Right renal cortex interstitium (tissue), 3 donors: Measurements from ENCODE around the gene SETD1A. TPM values are rescaled to one million over a fixed set of nuclear protein-coding genes. Genes with fewer than 3 reads are reported as not detected.

Experiments
- DNase-seq, 3 donors: peaks; one replicate each; pipeline ENCODE4 v3.0.0-alpha.2; 2013; ENCODE audit warnings: low read depth in 3 of 3, low spot score in 2 of 3
- polyA plus RNA-seq, 3 donors: library from polyadenylated mRNA; unstranded; fragments of 120-200 nt; gene quantifications; one replicate each; pipeline ENCODE4 v1.2.1, GENCODE V29; 2013; ENCODE audit not compliant: insufficient read length in 3 of 3

Gene SETD1A
- polyA plus RNA-seq, 3 donors: 13.0 to 14.4 (median 13.2) TPM

DNA sequence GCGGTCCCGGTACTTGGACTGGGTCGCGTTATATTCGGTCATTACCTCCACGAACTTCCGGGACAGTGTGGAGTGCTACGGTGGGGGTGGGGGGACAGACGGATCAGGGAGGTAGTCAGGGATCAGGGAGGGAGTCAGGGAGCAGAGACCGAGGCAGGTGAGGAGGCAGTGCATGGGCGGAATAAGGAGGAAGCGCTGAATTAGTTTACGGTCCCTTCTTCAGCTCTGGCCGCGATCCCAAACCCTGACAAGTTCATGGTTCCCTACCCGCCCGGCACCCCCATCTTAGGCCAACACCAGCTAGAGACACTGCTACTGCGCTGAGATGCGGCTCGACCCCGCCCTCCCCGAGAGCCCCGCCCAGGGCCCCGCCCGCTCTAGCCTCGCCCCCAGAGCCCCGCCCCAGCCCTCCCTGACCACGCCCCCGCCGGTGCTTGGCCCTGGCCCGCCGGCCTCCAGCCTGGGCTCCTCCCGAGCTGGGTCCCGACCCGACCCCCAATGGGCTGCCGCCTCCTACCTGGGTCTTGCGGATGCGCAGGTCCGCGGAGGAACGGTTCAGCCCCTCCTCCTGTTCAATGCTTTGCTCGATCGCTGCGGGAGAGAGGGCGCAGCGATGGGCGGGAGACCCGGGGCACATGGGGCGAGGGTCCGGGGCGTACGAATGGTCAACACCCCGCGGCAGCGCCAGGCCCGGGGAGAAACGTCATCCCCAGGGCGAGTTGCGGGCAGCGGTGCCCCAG lies 39.6 kb downstream of the SETD1A start:
- no peak for DNase-seq

DNA sequence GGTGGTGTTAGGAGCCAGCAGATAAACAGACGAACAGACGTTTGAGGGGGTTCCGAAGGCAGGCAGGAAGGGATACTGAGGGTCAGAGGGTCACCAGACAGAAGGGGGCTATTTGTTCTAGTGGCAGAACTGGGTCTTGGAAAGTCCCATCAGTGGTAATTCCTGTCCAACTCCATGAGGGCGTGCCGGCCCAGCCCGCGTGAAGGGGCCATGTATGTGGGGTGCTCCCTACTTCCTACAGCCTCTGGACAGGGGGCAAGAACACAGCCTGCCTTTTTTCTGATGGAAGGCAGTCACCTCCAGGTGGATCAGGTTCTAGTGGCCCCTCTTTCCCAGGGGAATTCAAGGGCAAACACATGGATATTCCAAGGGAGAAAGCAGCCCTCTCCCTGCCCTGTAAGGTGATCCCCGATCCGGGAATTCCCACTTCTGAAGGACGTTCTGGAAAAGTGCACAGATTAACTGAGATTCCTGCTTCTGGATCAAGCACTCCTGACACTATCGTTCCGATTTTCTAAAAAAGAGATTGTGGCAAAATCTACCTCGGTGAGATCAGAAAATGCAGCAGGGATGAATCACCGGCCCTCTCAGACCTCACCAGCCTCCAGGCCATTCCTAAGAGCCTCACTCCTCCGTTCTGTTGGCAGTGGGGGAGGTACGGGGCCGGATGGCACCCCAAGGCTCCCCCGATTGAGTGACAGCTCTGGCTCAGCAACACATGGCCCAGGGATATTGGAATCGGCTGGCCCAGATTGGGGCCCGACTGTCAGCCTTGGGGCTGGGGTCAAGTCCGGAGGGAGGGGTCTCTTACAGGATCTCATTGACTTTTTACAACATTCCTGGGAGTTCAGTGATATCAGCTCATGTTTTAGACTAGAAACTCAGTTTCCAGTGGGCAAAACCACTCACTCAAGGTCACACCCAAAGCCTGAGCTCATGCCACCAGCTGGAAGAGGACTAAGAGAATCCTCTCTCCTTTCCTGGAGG lies 40.5 kb downstream of the SETD1A start:
- no peak for DNase-seq

DNA sequence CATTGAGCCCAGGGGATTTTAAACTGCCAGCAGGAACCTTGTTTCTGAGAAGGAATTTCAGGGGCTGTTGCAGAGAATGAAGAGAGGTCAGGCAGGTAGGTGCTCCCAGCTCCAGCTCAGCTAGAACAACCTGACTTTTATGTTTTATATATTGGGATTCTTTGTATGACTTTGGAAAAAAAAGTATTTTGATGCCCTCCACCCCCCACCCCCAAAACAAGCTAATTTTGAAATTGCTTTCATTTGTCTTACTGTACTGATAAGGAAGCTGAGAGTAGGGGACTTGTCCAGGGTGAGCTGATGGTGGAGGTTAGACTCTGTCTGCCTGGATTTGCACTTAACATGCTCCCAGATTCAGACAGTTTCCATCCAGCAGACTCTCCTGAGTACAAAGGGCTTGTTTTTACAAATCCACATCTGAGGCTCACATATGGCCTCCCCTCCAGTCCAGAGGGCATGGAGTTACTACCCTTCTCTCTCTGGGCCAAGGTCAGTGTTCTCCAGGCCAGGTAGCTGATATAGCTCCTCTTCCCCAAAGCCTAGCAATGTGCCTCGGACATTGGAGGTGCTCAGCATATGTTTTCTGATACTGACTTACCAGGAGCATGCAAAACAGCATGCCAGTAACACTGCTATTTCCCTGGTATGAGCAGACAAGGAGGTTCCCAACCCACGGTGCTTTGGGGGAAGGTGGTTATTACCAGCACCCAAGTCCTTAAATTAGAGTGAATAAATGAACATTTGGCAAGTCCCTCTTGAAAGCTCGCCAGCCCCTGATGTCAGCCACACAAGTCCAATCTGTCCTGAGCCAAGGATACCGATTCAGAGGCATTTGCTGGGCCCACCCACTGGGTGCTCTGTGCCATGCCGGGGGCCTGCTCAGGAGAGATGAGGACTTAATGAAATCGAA lies 41.6 kb downstream of the SETD1A start:
- DNase-seq: no peak

DNA sequence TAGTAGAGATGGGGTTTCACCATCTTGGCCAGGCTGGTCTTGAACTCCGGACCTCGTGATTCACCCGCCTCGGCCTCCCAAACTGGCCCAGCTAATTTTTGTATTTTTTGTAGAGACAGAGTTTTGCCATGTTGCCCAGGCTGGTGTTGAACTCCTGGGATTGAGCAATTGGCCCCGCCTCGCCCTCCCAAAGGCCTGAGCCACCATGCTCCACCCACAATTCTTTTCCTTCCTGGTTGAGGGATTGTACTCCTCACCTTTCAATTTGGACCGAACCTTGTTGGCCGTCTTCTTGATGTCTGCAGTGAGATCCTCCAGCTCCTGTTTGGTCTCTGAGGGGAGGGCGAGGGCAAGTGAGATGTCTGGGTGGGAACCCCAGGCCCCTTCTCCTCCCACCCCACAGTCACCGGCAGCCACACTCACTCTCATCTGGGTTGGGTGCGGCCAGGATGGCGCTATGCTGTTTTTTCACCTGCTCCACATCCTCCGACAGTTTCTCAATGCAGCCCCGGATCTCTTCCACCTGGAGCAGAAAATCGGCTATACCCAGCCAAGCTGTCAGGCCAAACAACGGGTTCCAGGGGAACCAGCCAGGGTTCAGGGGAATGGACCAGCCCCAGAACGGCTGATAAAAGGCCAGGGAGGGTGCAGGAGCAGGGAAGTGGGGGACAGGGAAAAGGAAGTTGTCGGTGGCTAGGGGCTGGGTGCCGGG lies 43.3 kb downstream of the SETD1A start:
- no peak for DNase-seq

DNA sequence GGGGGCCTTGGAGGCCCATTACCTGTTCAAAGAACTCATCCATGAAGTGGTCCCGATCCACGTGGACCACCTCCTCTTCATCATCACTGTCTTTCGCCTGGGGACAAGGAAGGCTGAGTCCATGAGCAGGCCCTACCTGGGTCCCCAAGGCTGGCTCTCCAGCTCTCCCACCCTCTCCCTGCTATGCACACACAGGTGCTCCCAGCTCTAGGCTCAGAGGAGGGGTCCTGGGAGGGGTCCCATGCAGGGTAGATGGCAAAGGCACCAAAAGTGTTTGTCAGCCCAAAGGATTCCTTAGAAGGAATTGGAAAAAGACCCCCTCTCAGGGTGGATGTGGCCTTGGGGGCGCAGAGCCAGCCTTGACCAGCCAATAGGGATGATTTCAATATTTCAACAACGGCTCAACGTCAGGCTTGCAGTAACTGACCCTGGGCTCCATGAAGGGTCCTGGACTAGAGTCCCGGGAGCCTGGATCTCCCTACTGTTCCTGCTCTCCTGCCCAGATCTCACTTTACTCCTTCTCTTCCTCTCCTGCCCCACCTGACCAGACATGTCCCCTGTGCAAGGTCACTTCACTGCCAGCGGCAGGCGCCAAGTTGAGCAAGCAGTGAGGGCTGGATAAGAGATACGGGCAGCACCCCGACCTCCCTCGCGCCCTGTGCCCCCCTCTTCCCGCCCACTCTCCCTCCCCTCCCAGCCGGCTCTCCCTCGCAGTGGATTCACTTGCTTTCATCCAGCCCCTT lies 44.1 kb downstream of the SETD1A start:
- no peak for DNase-seq

DNA sequence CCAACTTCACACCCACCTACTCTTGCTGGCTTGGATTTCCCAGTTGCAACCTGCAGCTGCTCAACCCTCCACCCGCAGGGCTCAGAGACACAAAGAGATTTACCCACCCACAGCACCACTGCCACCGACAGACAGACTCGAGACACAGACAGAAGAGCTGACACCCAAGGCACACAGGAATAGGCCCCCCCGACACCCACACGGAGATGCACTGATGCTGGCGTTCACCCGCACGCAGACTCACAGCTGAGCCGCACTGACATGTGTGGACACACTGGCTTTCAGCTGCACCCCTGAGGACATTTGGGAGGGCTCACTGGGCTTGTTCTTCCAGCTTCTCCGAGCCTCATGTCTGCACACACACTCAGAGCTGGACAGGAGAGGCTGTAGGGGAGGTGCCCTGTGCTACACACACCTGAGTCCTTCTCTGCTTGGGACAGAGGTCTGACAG lies 44.7 kb downstream of the SETD1A start:
- no peak for DNase-seq

DNA sequence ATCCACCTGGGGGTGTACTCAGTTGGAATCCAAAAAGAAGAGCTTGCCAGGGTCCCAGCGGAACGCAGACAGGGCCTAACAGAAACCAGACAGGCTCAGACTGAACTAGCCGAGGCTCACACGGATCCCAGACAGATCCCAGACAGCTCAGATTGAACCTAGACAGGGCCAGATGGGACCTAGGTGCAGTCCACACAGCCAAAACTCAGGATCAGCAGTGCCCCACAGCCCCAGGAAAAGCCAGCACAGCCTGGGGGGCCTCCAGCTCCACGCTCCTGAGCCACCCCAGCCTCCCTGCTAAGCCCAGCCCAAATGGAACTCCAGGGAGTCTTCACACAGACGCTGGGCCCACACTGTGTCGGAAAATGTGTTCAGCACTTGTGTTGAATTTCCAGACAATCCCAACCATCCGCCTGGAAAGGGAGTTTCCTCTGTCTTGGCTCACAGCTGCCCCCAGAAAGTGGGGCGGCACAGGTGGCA lies 45.3 kb downstream of the SETD1A start:
- no peak for DNase-seq

DNA sequence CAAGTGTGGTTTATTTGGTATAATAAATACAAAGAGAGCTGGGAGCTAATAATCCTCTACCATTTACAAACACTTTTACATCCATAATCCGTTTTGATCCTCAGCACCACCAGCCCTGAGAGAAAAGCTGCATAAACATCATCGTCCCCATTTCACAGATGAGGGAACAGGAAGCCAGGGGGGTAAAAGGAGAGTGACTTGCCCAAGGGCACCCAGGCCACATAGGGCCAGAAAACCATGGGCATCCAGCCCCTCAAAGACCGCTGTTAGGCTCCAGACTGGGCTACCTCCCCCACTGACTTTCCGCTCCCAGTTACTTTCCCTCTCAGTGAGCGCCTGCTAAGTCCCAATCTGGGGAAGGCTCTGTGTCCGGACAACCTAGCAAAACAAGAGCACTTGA lies 46.2 kb downstream of the SETD1A start:
- no peak for DNase-seq

DNA sequence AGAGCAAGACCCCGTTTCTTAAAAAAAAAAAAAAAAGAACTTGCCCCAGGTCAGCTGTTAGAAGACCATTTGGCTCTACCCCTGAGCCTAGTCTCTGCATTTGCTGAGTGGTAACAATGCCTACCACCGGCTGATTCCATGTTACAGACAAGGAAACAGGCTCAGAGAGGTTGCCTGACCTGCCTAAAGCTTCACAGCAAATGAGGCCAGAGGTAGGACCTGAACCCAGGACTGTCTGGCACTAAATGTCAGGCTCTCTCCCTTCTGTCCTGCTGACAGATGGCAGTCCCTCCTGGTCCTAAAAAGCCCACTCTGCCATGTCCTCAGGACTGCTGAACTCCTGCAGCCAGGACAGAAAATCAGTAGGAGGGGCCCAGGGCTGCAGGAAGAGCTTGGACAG lies 47.1 kb downstream of the SETD1A start:
- no peak for DNase-seq

DNA sequence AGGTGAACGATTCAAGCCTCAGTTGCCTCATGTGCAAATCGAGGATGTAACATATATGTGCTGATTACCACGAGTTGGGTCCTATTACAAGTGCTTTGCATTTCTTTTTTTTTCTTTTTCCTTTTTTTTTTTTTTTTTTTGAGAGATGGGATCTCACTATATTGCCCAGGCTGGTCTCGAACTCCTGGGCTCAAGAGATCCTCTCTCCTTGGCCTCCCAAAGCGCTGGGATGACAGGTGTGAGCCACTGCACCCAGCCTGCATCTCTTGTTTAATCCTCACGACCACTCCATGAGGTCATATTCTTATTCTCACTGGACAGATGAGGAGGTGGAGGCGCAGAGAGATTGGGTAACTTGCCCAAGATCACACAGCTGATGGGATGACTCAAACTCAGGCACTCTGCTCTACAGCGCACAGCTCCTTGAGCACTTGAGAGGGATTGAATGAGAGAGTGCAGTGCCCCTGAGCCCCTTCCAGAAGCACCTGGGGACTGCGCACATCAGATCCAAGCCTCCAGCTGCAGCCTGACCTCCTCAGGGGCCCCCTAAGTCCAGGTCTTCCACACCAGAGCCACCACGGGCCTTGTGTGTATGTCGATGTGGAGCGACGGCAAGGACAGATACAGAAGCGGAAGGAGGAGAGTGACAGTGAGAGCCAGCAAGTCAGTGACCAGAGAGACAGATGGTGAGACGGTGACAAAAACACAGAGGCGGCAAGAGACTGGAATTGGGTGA lies 48.0 kb downstream of the SETD1A start:
- no peak for DNase-seq

DNA sequence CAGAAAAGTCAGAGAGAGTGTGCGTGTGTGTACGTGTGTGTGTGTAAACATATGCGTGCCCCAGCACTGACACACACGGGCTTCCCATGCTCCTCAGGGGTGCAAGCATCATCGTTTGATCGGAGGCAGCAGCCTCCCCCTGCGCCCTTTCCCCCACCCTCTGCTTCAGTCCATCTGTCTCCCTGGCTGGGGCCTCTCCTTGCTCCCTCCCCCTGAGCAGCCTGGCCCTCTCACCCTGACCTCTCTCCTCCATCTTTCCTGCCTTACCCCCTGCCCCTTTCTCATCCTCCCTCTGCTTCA lies 48.5 kb downstream of the SETD1A start:
- DNase-seq: no peak

DNA sequence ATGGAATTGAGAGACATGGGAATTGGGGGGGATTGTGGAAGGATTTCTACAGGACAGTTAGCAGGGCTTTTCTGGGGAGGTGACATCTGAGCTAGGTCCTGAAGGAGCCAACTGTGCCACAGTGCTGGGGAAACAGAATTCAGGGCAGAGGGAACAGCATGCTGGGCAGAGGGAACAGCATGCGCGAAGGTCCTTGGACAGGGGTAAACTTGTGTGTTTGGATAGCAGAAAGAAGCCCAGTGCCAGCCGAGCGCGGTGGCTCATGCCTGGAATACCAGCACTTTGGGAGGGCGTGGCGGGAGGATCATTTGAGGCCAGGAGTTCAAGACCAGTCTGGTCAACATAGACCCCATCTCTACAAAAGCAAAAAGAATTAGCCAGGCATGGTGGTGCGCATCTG lies 49.0 kb downstream of the SETD1A start:
- DNase-seq: no peak

DNA sequence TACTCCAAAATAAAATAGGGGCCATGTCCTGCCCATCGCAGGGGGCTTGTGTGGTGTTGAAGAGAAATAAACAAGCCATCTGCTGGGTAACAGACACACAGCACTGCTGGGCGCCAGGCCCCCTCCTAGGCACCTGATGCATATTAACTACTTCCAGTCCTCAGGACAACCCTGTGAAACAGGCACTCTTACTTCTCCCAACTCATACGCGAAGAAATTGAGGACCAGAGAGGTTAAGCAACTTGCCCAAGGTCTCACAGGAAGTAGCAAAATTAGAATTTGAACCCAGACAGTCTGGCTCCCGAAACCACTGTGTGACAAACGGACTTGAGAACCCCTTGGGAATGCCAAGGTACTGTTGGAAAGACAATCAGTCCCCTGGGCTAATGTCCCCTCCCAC lies 50.1 kb downstream of the SETD1A start:
- DNase-seq: no peak

DNA sequence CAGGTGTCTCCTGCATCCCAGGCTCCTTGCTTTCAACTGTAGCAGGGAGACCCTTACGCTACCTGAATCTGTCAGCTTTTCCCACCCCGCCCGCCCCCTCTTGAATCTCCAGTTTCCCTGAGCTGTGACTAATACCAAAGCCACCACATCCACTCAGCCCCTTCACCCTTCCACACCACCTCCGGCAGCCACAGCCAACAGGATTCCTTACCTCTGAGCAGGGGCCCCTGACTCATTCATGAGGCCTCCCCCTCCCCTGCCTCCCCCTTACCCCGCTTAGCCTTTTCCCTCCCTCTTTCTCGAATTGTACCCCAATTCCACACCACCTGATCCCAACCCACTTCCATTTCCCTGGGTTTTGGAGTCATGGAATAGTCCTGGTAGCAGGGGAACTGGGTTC lies 50.6 kb downstream of the SETD1A start:
- no peak for DNase-seq

DNA sequence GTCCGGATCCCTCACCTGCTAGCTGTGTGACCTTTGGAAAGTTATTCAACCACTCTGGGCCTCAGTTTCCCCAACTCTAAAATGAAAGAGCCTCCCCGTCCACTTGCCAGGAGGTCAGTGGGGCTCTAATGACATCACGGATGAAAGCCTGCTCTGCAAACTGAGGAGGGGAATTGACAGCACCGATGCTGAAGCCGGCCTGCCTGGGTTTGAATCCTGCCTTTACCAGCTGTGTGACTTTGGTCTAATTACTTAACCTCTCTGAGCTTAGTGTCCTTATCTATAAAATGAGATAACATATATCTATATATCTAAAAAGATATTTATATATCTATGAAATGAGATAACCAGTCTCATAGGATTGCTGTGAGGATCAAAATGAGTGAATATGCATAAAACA lies 51.0 kb downstream of the SETD1A start:
- DNase-seq: no peak

DNA sequence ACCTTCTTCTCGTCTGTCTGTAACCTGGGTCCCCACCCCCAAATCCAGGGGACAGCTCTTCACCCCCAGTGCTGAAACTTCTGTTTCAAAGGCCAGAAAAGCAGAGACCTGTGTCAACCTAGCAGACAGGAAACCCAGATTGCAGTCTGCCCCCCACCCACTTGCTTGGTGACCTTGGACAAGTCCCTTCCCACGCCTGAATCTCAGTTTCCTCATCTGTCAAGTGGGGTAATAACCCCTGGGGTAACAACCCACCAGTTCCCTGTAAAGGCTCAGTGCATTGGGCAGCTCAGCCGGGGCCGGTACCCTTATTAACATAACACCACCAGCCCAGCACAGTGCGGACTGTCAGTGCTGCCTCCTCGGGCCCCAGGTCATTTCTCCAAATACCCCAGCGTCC lies 51.6 kb downstream of the SETD1A start:
- DNase-seq: no peak

DNA sequence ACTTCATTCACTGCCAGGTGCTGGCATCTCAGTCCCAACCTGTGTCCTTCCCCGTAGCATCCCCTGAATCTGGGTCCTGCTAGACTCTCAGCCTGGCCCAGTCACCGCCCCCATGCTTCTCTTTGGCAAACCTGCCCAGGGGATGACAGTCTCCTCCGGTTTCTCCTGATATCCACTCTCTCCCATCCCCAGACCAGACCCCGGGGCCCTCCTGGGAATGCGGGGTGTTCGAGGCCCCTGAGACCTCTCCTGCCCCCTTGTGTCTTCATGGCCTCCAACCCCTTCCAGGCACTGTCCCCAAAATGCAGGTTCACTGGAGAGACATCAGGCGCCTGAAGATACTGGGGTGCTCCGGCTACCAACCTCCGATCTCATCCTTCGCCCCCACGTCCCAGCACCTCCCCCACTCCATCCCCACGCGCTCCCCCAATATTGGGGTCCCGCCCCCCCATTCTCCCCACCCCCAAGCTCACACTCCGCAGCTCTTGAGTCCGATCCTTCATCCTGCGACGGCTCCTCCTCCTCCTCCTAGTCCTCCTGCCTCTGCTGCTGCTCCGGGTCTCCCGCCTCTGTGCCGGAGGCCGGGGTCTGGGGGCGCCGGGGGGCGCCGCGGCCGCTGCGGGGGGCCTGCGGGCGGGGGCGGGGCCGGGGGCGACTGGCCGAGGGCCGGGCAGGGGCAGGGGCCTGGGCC lies 52.5 kb downstream of the SETD1A start:
- no peak for DNase-seq
